Osteocyte (in vitro differentiated cells): ENCODE data around the gene RNF217. TPM values are rescaled to one million over a fixed set of nuclear protein-coding genes. Genes with fewer than 3 reads are reported as not detected.

Experiments used
- DNase-seq: peaks from one replicate; pipeline ENCODE4 v3.0.0; 2021; ENCODE audit warnings: mixed read lengths; ENCODE audit not compliant: unreplicated experiment; ENCODE audit errors: extremely low spot score
- H3K27ac Mint-ChIP-seq: one replicate; pipeline ENCODE4 v1.8.0; 2021; ENCODE audit warnings: mild to moderate bottlenecking, mixed read lengths; ENCODE audit not compliant: unreplicated experiment
- H3K27me3 Mint-ChIP-seq: one replicate; pipeline ENCODE4 v1.8.0; 2021; ENCODE audit warnings: mixed read lengths; ENCODE audit not compliant: unreplicated experiment
- H3K36me3 Mint-ChIP-seq: one replicate; pipeline ENCODE4 v1.8.0; 2021; ENCODE audit warnings: mixed read lengths; ENCODE audit not compliant: unreplicated experiment
- H3K4me1 Mint-ChIP-seq: one replicate; pipeline ENCODE4 v1.8.0; 2021; ENCODE audit warnings: mixed read lengths; ENCODE audit not compliant: unreplicated experiment
- H3K4me3 Mint-ChIP-seq: one replicate; pipeline ENCODE4 v1.8.0; 2021; ENCODE audit warnings: mild to moderate bottlenecking, moderate library complexity, mixed read lengths; ENCODE audit not compliant: unreplicated experiment
- H3K9me3 Mint-ChIP-seq: one replicate; pipeline ENCODE4 v1.8.0; 2021; ENCODE audit warnings: mixed read lengths; ENCODE audit not compliant: unreplicated experiment
- total RNA-seq: library from RNA; stranded (reverse); gene quantifications from 2 replicates; pipeline ENCODE4 v1.2.1, GENCODE V29; 2021
- TF ChIP-seq, protein P1 (sequence below): fragments of 200-600 bp; sonication (generic); IDR thresholded peaks from 2 replicates; pipeline ENCODE4 v1.5.0; 2021; ENCODE audit warnings: antibody characterized with exemption, mild to moderate bottlenecking, moderate library complexity

RNF217 gene
- total RNA-seq, 1 donor from 2014 or later = 75.7 TPM

DNA sequence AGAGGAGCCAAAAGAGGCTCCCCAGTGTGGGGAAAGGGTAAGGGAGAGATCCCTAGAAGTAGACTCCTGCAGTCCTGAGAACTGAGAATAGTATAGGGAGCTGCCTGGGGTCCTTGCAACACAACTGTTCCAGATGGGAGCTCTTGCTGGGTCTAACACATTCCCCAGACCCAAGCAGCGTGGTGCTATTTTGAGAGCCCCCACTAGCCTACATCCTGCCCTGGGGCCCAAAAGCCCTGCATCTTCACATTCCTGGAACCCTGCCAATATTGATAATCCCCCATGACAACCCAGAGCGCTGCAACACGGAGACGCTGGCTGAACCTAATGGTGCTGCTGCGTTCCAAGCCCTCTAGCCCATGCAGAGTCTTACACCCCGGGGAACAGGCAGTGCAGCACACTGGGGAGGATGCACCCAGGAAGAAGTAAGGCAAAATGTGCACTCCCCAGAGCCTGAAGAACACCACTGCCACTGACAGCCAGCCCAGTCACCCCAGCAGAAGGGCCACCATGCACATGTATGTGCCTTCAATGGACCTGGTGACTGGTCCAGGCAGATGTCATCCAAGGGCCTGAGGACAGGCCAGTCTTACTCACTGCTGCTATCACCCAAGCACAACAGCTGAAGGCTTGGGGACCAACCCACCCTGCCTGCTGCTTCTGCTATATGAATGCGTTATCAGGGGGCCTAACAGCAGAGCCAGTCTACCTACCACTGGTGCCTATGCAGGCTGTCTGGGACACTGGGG lies 7.0 kb upstream of the RNF217 start:
- Mint-ChIP-seq H3K4me3 (no peak overlapping the region), H3K27ac (no peak overlapping the region), H3K27me3 (no peaks in the 10 kb centered on the region), H3K36me3 (peaks cover 4% of the 10 kb centered on the region), H3K4me1 (peaks cover 39% of the 10 kb centered on the region), H3K9me3 (peaks cover 5% of the 10 kb centered on the region)
- TF ChIP-seq, protein P1, sequence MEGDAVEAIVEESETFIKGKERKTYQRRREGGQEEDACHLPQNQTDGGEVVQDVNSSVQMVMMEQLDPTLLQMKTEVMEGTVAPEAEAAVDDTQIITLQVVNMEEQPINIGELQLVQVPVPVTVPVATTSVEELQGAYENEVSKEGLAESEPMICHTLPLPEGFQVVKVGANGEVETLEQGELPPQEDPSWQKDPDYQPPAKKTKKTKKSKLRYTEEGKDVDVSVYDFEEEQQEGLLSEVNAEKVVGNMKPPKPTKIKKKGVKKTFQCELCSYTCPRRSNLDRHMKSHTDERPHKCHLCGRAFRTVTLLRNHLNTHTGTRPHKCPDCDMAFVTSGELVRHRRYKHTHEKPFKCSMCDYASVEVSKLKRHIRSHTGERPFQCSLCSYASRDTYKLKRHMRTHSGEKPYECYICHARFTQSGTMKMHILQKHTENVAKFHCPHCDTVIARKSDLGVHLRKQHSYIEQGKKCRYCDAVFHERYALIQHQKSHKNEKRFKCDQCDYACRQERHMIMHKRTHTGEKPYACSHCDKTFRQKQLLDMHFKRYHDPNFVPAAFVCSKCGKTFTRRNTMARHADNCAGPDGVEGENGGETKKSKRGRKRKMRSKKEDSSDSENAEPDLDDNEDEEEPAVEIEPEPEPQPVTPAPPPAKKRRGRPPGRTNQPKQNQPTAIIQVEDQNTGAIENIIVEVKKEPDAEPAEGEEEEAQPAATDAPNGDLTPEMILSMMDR = no peak
- DNase-seq = no peak

DNA sequence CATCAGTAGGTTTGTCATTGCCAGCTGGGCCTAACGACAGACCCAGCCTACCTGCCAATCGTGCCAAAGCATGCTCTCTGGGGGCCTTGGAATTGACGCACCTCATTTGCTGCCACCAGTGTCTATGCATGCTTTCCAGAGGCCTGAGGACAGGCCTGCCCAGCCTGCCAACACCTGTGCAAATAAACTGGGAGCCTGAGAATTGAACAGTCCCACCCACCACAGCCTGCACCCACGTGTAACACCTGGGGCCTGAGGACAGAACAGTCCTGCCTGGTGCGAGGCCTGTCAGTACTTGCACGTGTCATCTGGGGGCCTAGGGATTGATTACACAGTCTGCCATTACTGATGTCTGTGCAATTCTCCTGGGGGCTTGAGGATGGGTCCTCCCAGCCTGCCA lies 6.2 kb upstream of the RNF217 start:
- no peak overlapping the region for H3K4me3 Mint-ChIP-seq
- H3K9me3 Mint-ChIP-seq = peaks cover 5% of the 10 kb centered on the region
- H3K27ac Mint-ChIP-seq = no peak overlapping the region
- peaks cover 46% of the 10 kb centered on the region for H3K4me1 Mint-ChIP-seq
- TF ChIP-seq, protein P1 = no peak
- no peak for DNase-seq
- no peaks in the 10 kb centered on the region for H3K27me3 Mint-ChIP-seq
- H3K36me3 Mint-ChIP-seq = peaks cover 4% of the 10 kb centered on the region

DNA sequence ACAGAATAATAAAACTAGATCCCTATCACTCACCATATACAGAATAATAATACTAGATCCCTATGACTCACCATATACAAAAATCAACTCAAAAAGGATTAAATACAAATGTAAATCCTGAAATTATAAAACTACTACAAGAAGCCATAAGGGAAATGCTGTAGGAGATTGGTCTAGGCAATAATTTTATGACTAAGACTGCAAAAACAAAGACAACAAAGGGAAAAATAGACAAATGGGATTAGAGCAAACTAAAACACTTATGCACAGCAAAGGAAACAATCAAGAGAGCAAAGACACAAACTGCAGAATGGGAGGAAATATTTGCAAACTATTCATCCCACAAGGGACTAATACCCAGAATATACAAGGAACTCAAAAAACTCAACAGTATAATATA lies 4.1 kb upstream of the RNF217 start:
- no peak overlapping the region for H3K4me3 Mint-ChIP-seq
- no peaks in the 10 kb centered on the region for H3K27me3 Mint-ChIP-seq
- TF ChIP-seq, protein P1 = no peak
- peaks cover 5% of the 10 kb centered on the region for H3K9me3 Mint-ChIP-seq
- peaks cover 4% of the 10 kb centered on the region for H3K36me3 Mint-ChIP-seq
- peaks cover 51% of the 10 kb centered on the region for H3K4me1 Mint-ChIP-seq
- no peak for DNase-seq
- peak overlapping the region; percentile 73 for H3K27ac Mint-ChIP-seq

DNA sequence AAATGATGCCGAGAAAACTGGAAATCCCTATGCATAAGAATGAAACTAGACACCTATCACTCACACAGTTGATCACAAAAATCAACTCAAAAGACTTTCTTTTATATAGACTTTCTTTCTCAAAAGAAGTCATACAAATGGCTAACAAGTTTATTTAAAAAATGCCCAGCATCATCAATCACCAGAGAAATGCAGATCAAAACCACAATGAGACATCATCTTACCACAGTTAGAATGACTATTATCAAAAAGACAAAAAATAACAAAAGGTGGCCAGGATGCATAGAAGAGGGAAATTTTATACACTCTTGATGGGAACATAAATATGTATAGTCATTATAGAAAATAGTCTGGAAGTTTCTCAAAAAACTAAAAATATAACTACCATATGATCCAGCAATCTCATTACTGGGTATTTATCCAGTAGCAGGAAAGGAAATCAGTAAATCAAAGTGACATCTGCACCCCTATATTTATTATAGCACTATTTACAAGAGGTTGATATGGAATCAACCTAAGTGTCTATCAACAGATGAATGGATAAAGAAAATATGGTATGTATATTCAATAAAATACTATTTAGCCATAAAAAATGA lies 3.4 kb upstream of the RNF217 start:
- DNase-seq = no peak
- no peak overlapping the region for H3K4me3 Mint-ChIP-seq
- no peaks in the 10 kb centered on the region for H3K27me3 Mint-ChIP-seq
- H3K36me3 Mint-ChIP-seq = peaks cover 7% of the 10 kb centered on the region
- peak overlapping the region; percentile 98 for H3K27ac Mint-ChIP-seq
- peaks cover 51% of the 10 kb centered on the region for H3K4me1 Mint-ChIP-seq
- TF ChIP-seq, protein P1 = no peak
- peaks cover 5% of the 10 kb centered on the region for H3K9me3 Mint-ChIP-seq

DNA sequence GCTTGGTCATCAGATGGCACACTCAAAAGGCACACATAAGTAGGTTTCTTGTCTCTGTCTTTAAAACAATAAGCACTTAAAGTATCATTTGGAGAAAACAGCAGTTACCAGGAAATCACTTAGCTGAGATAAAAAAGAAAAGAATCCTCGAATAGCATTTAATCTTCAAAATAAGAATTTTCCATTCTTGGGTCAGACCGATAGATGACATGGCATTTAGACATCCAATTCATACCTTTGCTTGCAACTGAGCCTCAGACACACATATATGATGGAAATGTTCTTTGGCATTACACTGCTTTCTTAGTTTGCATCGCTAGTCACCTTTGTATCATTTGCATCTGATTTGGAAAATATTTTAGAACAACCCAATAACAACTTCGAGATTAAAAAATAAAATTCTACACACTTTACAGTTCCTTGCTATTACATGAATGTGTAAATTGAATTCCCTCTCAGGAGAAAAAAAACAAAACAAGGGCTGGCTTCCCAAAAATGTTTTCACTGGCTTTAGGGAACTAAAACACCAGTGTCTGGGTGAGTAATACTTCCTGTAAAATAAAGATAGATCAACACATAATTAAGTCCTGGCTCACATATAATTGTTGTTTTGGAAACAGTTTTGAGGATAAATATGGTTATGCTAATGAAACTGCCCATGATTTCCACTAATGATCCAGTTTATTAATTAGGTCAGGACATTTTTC lies 1.3 kb upstream of the RNF217 start:
- Mint-ChIP-seq H3K4me1 (peaks cover 56% of the 10 kb centered on the region), H3K4me3 (peak overlapping the region; percentile 90), H3K9me3 (peaks cover 5% of the 10 kb centered on the region), H3K27me3 (no peaks in the 10 kb centered on the region), H3K36me3 (peaks cover 8% of the 10 kb centered on the region), H3K27ac (peak overlapping the region; percentile 98)
- DNase-seq = no peak
- TF ChIP-seq, protein P1 = no peak
